Esophagus squamous epithelium (tissue), 5 donors: ENCODE results near the gene S100A16. TPM values are rescaled to one million over a fixed set of nuclear protein-coding genes. Genes with fewer than 3 reads are reported as not detected.

Source experiments
- DNase-seq: peaks from one replicate; lab custom pipeline; 2025; lab: John Stamatoyannopoulos, UW
- H3K27ac ChIP-seq, 4 donors: fragments of 200-600 bp; sonication (generic); one replicate each; pipeline ENCODE4 v1.5.1; 2016 to 2019; ENCODE audit warnings: mild to moderate bottlenecking in 1 of 4
- H3K27me3 ChIP-seq, 4 donors: fragments of 200-600 bp; sonication (generic); 1 replicate in 3 of 4; 2 replicates in 1 of 4; pipeline versions ENCODE4 v1.5.1 to v1.6.0; 2017 to 2021; ENCODE audit warnings: antibody characterized with exemption in 1 of 4
- H3K36me3 ChIP-seq, 3 donors: fragments of 200-600 bp; sonication (generic); one replicate each; pipeline ENCODE4 v1.5.1; 2016 to 2019
- H3K4me1 ChIP-seq, 3 donors: fragments of 200-600 bp; sonication (generic); one replicate each; pipeline ENCODE4 v1.5.1; 2017 to 2019
- H3K4me3 ChIP-seq, 4 donors: fragments of 200-600 bp; sonication (generic); 1 replicate in 3 of 4; 2 replicates in 1 of 4; pipeline ENCODE4 v1.5.1; 2016 to 2019; ENCODE audit warnings: mild to moderate bottlenecking in 2 of 4, moderate library complexity in 1 of 4
- H3K9me3 ChIP-seq, 3 donors: fragments of 200-600 bp; sonication (generic); one replicate each; pipeline ENCODE4 v1.5.1; 2016 to 2019
- CTCF ChIP-seq, 6 experiments: fragments of 450-650 bp in 4 of 6; fragments of 200-600 bp in 2 of 6; sonication (generic) in 2 of 6; IDR thresholded peaks; one replicate each; pipeline ENCODE4 v1.5.1; 2016 to 2019; ENCODE audit warnings: antibody characterized with exemption in 6 of 6, mild to moderate bottlenecking in 4 of 6, moderate library complexity in 4 of 6
- POLR2A ChIP-seq, 4 donors: fragments of 450-650 bp; IDR thresholded peaks; one replicate each; pipeline ENCODE4 v1.6.1; 2017; ENCODE audit warnings: antibody characterized with exemption in 4 of 4, mild to moderate bottlenecking in 4 of 4, moderate library complexity in 3 of 4
- WGBS, 2 donors: methylation state at CpG; one replicate each; pipeline ENCODE4 v1.1.5; 2018; 5-methylcytosine and 5-hydroxymethylcytosine counted together
- intact Hi-C: fragments of 100-400 bp; cut with DNase I; formaldehyde crosslinking; loops from one replicate; pipeline ENCODE4 v1.15.0; 2022
- total RNA-seq, 4 donors: library from RNA; depleted of rRNA; stranded (reverse); fragments of >200 nt; gene quantifications; one replicate each; pipeline ENCODE4 v1.1.0, GENCODE V29; 2016
- donor health status: DM: yes; HTN: yes; CAD: no.

Gene S100A16
- total RNA-seq, 4 donors from 2014 or later: 1,372 to 2,409 (median 2,158) TPM

- WGBS, 2 donors: 80 to 85% methylated on average over 1 to 2 of the region's 2 CpGs
- H3K27me3 ChIP-seq: no peaks in the 10 kb centered on the region
- TF ChIP-seq POLR2A (IDR thresholded peaks at IDR 0.05): no peak
- no peak for TF ChIP-seq CTCF (IDR thresholded peaks at IDR 0.05)
- no peak overlapping the region for H3K4me3 ChIP-seq
- DNase-seq: no peak
- H3K4me1 ChIP-seq: peaks cover 6 to 38% (median 9%) of the 10 kb centered on the region in 3 donors
- H3K27ac ChIP-seq: no peak overlapping the region
- no peaks in the 10 kb centered on the region for H3K9me3 ChIP-seq
- intact Hi-C loops: no loop called here
- H3K36me3 ChIP-seq: peaks cover 8 to 24% (median 11%) of the 10 kb centered on the region in 3 donors
Observed at GRCh38 chr1:153649863-153650235, 36.9 kb upstream of the S100A16 start.

GRCh38 chr1:153649137-153649862 lies 36.4 kb upstream of the S100A16 start:
- H3K9me3 ChIP-seq: no peaks in the 10 kb centered on the region
- H3K36me3 ChIP-seq: peaks cover 8 to 30% (median 15%) of the 10 kb centered on the region in 3 donors
- WGBS, 2 donors: 42 to 49% methylated on average over 3 of the region's 3 CpGs
- no peak for TF ChIP-seq CTCF (IDR thresholded peaks at IDR 0.05)
- TF ChIP-seq POLR2A (IDR thresholded peaks at IDR 0.05): no peak
- H3K4me3 ChIP-seq: no peak overlapping the region
- peaks cover 6 to 38% (median 9%) of the 10 kb centered on the region in 3 donors for H3K4me1 ChIP-seq
- no peak overlapping the region for H3K27ac ChIP-seq
- intact Hi-C loops: no loop called here
- no peak for DNase-seq
- H3K27me3 ChIP-seq: no peaks in the 10 kb centered on the region

GRCh38 chr1:153648000-153648643 lies 35.2 kb upstream of the S100A16 start:
- WGBS, 2 donors: 67 to 80% methylated on average over 9 to 10 of the region's 10 CpGs
- no peak for TF ChIP-seq CTCF (IDR thresholded peaks at IDR 0.05)
- TF ChIP-seq POLR2A (IDR thresholded peaks at IDR 0.05): no peak
- Histone ChIP-seq H3K36me3 (peaks cover 15 to 42% (median 19%) of the 10 kb centered on the region in 3 donors), H3K27ac (peak overlapping the region in 1 of 4 donors; percentile 36), H3K4me1 (peaks cover 5 to 40% (median 9%) of the 10 kb centered on the region in 3 donors), H3K4me3 (no peak overlapping the region), H3K27me3 (no peaks in the 10 kb centered on the region), H3K9me3 (no peaks in the 10 kb centered on the region)
- no peak for DNase-seq
- intact Hi-C loops: no loop called here

GRCh38 chr1:153647346-153647714 lies 34.4 kb upstream of the S100A16 start:
- no peak for DNase-seq
- H3K9me3 ChIP-seq: no peaks in the 10 kb centered on the region
- peak overlapping the region in 2 of 4 donors; percentile 6 to 44 for H3K27ac ChIP-seq
- peaks cover 15 to 49% (median 25%) of the 10 kb centered on the region in 3 donors for H3K36me3 ChIP-seq
- peaks cover 0 to 32% (median 9%) of the 10 kb centered on the region in 3 donors for H3K4me1 ChIP-seq
- 36 to 70% methylated on average over 2 of the region's 2 CpGs for WGBS, 2 donors
- no peaks in the 10 kb centered on the region for H3K27me3 ChIP-seq
- intact Hi-C loops: no loop called here
- no peak overlapping the region for H3K4me3 ChIP-seq
- no peak for TF ChIP-seq CTCF (IDR thresholded peaks at IDR 0.05)
- no peak for TF ChIP-seq POLR2A (IDR thresholded peaks at IDR 0.05)
